HG03095 (cell line): ENCODE measurements around the gene FNDC10.
"Not testable (repeated sequence)": the region's sequence is repeated elsewhere in the genome, so short reads cannot be mapped to it uniquely, and the experiment has no call there.

Source experiments
- ATAC-seq: cut with Tn5 transposase; IDR thresholded peaks from one replicate; pipeline ENCODE4 v1.9.1; 2021; ENCODE audit warnings: moderate library complexity; ENCODE audit not compliant: unreplicated experiment

FNDC10 gene

GRCh38 chr1:1599935-1600860, at the start of gene FNDC10:
FNDC10 (minus strand) TSS chr1:1600135; CDS start chr1:1600015, 120 bp downstream.
- ATAC-seq = no peak

- not testable (repeated sequence) for ATAC-seq
Measured at GRCh38 chr1:1648265-1648664, 48.3 kb upstream of the FNDC10 start.

GRCh38 chr1:1647567-1648241, 47.8 kb upstream of the FNDC10 start:
- not testable (repeated sequence) for ATAC-seq

GRCh38 chr1:1646326-1646725, 46.4 kb upstream of the FNDC10 start:
- ATAC-seq = not testable (repeated sequence)

GRCh38 chr1:1640711-1641461, 41.0 kb upstream of the FNDC10 start:
- ATAC-seq = not testable (repeated sequence)

GRCh38 chr1:1640081-1640480, 40.1 kb upstream of the FNDC10 start:
- ATAC-seq = not testable (repeated sequence)

- not testable (repeated sequence) for ATAC-seq
Measured at GRCh38 chr1:1639368-1639767, 39.4 kb upstream of the FNDC10 start.

- not testable (repeated sequence) for ATAC-seq
Measured at GRCh38 chr1:1638528-1638927, 38.6 kb upstream of the FNDC10 start.

GRCh38 chr1:1637479-1637875, 37.5 kb upstream of the FNDC10 start:
- not testable (repeated sequence) for ATAC-seq

- not testable (repeated sequence) for ATAC-seq
Measured at GRCh38 chr1:1636621-1637478, 36.9 kb upstream of the FNDC10 start.

- ATAC-seq = not testable (repeated sequence)
Measured at GRCh38 chr1:1634613-1635012, 34.7 kb upstream of the FNDC10 start.

- not testable (repeated sequence) for ATAC-seq
Measured at GRCh38 chr1:1633409-1633808, 33.5 kb upstream of the FNDC10 start.

- ATAC-seq = no peak
Measured at GRCh38 chr1:1631782-1632420, 32.0 kb upstream of the FNDC10 start, which contains the start of gene MMP23B. MMP23B (plus strand) TSS chr1:1632173; CDS start chr1:1632219, 46 bp downstream.

- no peak for ATAC-seq
Measured at GRCh38 chr1:1630965-1631781, 31.2 kb upstream of the FNDC10 start.

GRCh38 chr1:1630191-1630964, 30.4 kb upstream of the FNDC10 start:
- ATAC-seq = no peak

- ATAC-seq = no peak
Measured at GRCh38 chr1:1629430-1630190, 29.7 kb upstream of the FNDC10 start.

GRCh38 chr1:1628754-1629429, 29.0 kb upstream of the FNDC10 start:
- no peak for ATAC-seq
